NCI-H460 (cell line): ENCODE measurements around the gene WDPCP. TPM values are rescaled to one million over a fixed set of nuclear protein-coding genes. Genes with fewer than 3 reads are reported as not detected.
"Not testable (repeated sequence)": the region's sequence is repeated elsewhere in the genome, so short reads cannot be mapped to it uniquely, and the experiment has no call there.

Experiments used
- DNase-seq: peaks from one replicate; pipeline ENCODE4 v3.0.0-alpha.2; 2016; ENCODE audit warnings: low read depth; ENCODE audit errors: extremely low read depth
- total RNA-seq: library from RNA; depleted of rRNA; stranded (reverse); fragments of >200 nt; shearing (Covaris generic); gene quantifications from 2 replicates; pipeline ENCODE4 v1.2.3, GENCODE V29; 2014

The WDPCP gene
- total RNA-seq, 1 experiment from 2014 or later = 7.9 TPM

DNA sequence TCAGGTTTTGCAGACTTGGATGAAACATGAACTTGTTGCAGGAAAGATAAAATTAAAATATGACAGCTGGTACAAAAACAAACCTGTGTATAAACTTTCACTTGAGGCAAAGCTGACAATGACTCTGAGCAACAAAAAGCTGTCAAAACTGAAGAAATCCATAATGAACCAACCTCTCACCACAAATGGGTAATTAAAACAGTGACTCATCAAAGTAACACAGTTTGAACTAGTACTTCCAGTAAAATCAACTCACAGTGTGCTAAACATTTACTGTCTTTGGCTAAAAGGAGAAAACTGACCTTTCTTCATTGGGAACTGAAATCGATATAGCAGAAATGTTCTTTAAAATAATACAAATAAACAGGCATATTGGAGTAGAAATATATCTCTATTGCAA is 209.7 kb downstream of the WDPCP start:
- no peak for DNase-seq

DNA sequence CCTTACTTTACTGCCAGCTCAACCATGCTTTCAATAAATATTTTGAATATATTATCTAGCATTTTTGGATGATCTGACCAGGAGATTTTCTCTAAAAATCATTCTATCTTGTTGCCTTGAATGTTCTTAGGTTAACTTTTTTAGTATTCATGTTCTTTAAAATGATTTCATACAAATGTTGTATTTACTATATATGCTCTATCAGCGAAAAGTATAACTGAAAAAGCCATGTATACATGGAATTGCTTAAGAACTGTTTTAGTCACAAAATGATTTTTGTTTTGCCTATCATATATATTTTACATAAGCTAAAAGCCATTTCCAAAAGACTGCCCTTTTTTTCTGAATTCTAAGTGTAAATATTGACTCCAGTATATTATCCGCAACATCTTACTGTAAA is 213.9 kb downstream of the WDPCP start:
- no peak for DNase-seq

DNA sequence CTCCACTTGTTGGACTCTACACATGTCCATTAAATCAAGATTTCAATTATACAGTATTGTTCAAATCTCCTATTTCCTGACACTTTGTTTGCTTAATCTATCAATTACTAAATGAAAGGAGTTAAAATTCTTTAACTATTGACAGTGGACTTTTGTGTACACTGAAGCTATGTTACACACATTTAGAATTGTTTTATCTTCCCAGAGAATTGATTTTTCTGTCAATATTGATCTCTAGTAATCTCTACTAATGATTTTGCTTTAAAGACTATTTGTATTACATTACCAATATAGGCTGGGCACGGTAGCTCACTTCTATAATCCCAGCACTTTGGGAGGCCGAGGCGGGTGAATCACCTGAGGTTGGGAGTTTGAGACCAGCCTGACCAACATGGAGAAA is 215.7 kb downstream of the WDPCP start:
- no peak for DNase-seq

DNA sequence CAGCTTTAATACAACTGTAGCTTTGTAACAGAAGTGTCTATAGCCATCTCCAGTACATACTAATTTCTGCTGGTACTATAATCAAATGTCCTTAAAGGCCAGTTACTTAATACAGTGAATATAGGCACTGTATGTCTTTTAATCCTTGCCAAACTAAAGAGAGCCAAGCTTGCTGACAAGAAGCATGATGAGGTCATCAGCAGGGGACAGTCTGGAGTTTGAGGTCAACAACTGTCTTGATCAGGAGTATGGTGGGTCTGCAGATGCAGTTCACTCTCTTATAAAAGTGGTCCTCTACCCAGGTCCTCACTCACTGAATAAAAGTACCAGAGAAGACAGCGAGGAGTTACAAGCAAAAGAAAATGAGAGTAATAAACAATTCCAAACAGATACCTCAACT is 219.1 kb downstream of the WDPCP start:
- DNase-seq = no peak

DNA sequence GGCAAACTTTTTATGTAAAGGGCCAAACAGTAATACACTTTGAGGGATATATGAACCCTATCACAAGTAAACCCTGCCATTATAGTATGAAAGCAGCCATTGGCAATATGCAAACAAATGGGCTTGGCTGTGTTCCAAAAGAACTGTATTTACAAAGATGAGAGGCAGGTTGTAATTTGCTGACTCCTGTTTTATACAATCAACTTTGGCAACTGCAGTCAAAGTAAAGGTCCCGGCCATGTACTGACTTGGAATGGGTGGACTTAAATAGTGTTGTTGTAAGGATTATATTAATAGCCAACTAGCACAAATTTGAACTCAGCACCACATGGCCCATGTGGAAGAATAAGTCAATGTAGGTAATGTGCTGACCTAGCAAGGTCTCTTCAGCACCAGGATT is 223.4 kb downstream of the WDPCP start:
- DNase-seq = no peak

DNA sequence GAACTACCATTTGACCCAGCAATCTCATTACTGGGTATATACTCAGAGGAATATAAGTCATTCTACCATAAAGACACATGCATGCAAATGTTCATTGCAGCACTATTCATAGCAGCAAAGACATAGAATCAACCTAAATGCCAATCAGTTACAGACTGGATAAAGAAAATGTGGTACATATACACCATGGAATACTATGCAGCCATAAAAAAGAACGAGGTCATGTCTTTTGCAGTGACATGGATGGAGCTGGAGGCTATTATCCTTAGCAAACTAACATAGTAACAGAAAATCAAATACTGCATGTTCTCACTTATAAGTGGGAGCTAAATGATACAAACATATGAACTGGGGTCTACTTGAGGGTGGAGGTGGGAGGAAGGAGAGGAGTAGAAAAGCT is 230.6 kb downstream of the WDPCP start:
- not testable (repeated sequence) for DNase-seq

DNA sequence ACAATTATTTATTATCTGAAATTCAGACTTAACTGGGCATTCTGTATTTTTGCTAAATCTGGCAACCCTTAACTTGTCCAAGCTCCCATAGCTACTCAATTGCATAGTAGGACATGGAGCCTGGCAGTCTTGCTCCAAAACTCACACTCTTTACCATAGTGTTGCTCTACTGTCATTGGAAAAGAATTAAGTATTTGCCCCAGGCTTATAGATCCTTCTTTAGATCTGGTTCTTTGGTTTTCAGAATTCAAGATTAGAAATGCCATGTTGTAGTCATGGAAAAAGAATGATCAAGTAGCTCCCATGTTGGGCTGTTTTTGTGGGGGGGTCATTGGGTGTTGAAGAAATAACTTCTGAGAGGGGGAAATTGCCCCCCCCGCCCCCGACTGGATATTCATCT is 240.9 kb downstream of the WDPCP start:
- no peak for DNase-seq

DNA sequence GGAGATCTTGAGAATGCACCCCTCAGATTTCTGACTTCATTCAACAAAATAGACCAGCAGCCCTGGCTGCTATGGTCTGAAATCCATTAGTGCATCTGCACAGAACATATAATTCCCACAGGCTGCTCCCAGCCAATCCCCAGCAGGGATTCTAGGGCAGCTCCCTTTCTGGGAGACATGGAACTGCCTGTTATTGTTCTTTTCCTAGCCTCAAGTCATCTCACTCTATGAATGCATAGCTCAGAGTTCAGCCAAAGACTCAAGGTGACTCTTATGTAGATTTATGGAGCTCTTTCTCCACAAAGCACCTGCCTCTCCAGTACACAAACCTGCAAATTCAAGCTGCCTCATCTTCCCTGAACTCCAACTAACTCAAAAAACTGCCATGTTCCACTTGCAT is 241.9 kb downstream of the WDPCP start:
- DNase-seq = no peak

DNA sequence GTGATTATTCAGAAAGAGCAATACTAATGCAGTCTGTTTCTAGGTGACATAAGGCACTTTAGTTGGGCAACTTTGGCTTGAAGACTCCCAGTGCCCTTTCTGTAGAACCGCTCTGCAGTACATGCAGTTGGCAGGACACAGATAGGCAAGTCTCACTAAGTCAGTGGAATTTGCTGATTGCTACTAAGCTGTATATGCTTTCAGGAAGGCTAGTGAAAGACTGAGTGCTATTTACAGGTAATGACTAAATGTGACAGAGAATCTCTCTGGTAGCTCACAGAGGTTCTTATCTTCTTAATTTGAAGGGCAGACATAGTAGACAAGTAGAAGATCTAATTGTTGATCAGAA is 243.0 kb downstream of the WDPCP start:
- DNase-seq = no peak

DNA sequence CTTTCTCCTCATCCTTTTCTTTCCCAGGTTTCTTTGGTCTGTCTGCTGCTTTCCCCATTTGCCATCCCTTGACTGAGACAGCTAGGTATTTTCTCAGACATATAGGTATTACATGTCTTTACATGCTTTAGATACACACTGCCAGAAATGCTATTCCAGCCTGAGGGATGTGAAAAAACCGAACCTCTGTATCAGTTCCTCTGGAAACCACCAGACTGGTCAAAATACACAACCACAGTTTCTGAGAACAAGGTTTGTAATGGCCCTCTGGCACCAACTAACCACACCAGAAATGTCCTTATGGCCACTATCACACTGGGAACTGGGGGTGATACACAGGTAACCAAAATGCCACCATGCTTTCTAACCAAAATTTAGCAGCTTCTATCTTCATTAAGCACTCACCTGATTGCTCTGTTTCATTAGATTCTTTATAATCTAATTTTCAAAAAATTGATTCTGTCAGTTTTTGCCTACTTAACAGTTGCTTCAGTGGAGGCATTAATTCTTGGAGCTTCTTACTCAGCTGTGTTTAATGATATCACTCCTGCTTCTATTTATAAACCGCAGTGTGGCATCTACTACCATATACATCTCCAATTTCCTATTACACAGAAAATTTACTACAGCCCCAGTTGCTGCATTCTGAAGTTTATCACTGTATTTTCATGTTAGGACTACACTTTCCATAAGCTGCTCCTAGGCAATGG is 243.5 kb downstream of the WDPCP start:
- DNase-seq = no peak

DNA sequence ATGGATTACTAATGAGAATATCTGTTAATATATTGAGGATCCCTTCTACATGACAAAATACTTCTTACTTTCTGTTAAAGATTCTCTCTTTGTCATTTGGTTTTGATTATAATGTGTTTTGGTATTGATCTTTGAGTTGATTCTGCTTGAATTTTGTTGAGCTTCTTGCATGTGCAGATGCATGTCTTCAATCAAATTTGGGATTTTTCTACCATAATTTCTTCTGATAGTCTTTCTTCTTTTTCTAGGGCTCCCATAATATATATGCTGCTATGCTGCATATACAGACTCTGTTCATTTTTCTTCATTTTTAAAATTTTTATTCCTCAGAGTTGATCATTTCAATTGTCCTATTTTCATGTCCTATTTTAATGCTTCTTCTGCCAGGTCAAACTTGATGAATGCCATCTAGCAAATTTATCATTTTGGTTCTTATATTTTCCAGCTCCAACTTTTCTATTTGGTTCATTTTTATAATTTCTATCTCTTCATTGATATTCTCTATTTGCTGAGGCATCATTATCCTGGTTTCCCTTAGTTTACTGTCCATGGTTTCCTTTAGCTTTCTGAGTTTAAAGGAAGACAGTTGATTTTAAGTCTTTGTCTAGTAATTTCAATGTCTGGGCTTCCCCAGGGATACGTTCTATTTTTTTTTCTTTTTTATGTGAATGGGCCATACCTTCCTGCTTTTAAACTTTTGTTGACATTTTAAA is 244.7 kb downstream of the WDPCP start:
- no peak for DNase-seq

DNA sequence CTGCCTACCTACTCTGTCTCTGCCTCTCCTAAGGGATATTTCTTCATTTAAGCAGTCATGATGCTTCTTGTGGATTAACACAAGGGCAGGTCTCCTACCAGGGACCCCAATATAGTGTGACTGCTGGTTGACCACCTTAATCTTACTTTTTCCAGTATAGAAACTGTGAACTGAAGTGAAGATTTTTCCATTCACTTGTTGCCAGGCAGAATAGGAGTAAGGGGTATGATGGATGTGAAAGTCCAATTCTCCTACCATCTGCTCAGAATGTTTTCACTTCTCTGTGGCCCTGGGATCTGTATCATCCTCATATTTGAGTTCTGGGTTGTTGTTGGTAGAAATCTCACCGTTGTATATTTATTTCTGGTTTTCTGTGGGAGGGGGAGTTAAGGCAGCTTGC is 247.8 kb downstream of the WDPCP start:
- DNase-seq = no peak

DNA sequence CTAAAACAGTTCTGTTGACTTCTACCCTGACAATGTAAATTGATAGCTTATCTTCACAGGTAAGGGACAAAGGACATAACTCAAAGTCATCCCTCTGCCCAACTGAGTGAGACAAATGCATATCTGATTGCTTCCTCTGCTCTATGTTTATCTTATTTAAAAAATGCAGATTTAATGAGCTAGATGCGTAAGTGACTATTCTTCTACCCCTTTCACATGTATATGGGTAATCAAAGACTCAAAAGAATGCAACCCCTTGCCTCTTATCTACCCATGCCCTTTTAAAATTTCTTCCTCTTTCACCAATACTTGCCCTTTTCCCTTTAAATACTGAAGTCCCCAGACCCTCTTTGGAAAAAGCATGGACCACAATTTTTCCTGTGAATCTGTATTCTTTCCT is 253.4 kb downstream of the WDPCP start:
- no peak for DNase-seq

DNA sequence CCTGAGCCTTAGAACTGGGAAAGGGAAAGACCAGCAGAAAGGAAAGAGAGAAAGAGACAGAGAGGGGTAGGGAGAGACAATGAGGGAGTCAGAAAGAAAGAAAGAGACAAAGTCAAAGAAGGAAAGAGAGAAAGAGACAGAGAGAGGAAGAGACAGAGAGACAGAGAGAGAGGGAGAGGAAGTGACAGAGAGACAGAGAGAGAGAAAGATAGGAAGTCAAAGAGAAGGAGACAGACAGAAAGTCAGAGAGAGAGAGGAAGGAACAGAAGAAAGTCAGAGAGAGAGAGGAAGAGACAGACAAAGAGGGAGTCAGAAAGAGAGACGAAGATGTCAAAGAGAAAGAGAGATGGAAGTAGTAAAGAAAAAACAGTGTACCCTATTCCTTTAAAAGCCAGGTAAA is 261.8 kb downstream of the WDPCP start:
- no peak for DNase-seq

DNA sequence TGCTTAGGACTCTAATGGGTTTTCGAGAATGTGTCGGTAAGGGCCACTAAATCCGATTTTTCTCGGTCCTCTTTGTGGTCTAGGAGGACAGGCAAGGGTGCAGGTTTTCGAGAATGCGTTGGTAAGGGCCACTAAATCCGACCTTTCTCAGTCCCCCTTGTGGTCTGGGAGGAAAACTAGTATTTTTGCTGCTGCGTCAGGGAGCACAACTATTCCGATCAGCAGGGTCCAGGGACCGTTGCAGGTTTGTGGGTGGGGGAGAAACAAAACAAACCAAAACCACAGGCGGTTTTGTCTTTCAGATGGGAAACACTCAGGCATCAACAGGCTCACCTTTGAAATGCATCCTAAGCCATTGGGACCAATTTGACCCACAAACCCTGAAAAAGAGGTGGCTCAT is 264.6 kb downstream of the WDPCP start:
- DNase-seq = not testable (repeated sequence)

DNA sequence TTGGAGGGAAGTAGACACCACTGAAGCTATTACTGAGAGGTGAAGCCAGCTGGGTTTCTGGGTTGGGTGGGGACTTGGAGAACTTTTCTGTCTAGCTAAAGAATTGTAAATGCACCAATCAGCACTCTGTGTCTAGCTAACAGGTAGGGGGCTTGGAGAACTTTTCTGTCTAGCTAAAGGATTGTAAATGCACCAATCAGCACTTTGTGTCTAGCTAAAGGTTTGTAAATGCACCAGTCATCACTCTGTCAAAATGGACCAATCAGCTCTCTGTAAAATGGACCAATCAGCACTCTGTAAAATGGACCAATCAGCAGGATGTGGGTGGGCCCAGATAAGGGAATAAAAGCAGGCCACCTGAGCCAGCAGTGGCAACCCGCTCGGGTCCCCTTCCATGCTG is 266.3 kb downstream of the WDPCP start:
- DNase-seq = not testable (repeated sequence)

DNA sequence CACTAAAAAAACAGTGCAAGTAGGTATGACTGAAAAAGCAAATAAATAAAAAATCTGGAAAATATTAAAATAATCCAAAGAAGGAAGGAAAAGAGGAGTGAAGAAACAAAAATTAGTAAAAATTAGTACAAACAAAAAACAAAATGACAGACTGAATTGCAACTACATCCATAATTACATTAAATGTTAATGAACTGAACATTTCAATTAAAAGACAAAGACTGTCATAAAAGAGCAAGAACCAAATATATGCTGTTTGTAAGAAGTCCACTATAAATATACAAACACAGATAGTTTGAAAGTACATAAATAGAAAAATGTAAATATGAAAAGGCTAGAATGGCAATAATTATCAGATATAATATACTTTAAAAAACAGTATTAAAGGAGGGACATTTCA is 267.6 kb downstream of the WDPCP start:
- no peak for DNase-seq

DNA sequence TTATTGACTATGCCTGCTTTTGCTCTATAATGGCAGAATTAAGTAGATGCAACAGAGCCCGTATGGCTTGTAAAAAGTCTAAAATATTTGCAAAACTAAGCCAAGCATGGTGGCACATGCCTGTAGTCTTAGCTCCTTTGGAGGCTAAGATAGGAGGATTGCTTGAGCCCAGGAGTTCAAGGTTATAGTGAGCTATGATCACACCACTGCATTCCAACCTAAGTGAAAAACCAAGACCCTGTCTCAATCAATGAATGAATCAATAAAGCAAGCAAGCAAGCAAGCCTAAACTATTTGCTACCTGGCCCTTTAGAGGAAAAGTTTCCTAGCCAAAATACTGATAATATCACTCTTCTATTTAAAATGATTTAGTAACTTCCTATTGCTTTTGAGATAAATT is 277.7 kb downstream of the WDPCP start:
- DNase-seq = no peak

DNA sequence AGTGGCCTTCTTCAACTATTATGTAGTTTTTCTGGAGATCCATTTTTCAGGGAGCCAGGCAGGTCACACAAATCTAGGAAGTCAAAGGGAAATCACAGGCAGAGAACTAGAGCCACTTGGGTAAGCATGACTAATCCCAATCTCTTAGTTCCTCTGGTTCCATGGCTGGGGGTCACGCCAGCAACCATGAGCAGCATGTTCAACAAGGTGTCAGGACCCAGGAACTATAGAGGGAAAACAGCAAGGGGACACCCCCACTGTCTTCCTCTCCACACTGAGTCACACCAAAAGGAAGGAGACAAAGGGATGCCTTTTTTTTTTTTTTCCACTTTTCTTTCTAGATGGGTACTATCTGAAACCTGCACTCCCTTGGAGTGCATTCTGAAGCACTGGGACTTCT is 286.8 kb downstream of the WDPCP start:
- DNase-seq = no peak

DNA sequence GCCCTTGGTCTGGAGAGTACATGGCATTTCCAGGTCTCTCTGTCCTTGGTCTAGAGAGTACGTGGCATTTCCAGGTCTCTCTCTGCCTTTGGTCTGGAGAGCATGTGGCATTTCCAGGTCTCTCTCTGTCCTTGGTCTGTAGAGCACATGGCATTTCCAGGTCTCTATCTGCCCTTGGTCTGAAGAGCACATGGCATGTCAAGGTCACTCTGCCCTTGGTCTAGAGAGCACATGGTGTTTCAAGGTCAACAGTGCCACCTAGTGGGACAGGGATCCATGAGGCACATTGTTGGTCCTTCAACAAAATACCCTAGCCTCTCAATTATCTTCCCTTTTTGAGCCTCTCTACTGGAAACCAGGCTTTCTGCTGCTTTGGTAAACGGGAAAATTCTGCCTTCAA is 287.4 kb downstream of the WDPCP start:
- DNase-seq = no peak

DNA sequence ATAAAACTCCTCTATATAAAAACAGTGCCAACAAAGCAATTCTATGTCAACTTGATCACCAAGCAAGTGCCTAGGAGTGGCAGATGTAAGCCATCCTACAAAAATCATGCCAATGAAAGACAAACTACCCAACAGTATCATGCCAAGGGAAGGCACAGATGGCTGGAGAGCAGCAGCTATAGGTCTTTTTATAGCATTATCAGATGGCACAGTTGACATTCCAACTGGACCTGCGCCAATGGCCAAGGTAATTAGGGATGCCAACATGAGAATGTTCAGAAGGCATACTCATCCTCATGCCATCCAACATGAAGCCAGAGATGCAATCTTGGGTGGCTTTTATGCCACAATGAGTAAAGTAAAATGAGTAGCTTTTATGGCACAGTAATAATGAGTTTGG is 300.3 kb downstream of the WDPCP start:
- no peak for DNase-seq

DNA sequence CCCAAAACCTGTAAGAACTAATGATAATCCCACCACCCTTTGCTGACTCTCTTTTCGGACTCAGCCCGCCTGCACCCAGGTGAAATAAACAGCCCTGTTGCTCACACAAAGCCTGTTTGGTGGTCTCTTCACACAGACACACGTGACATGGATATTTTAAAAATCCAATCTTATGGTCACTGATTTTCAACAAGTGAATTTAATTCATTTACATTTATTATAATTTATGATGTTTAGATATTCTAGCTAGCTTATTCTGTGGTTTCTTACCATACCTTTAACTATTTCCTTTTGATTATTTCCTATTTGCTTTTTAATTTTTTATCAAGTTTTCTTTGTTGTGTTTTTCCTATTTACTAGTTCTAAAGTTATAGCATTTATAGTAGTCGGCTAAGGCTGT is 301.8 kb downstream of the WDPCP start:
- not testable (repeated sequence) for DNase-seq

DNA sequence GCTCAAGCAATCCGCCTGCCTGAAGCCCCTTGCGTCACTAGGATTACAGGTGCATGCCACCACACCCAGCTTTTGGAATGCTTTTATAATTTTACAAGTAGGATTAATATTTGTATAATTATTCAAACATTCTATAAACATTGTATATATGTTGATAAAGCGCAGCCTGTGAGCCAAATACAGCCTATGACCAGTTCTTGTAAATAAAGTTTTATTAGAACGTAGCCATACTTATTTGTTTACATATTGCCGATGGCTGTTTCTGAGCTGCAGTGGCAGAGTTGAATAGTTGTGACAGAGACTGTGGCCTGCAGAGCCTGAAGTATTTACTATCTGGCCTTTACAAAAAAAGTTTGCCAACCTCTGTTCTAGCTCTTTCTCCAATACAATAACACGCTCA is 305.0 kb downstream of the WDPCP start:
- DNase-seq = no peak
